Lung (tissue), 12 donors: Measurements from ENCODE around the gene MROH9. TPM values are rescaled to one million over a fixed set of nuclear protein-coding genes. Genes with fewer than 3 reads are reported as not detected.

ENCODE experiments used
- ATAC-seq: fragments of 200-7000 bp; cut with Tn5 transposase; one replicate; pipeline ENCODE4 v1.9.1; 2020; ENCODE audit warnings: moderate number of reproducible peaks; ENCODE audit not compliant: insufficient read depth, low FRiP score
- DNase-seq, 3 donors: peaks; one replicate each; pipeline ENCODE4 v3.0.0-alpha.2; 2013 to 2017
- H3K27ac ChIP-seq, 2 donors: one replicate each; pipeline ENCODE4 v1.5.1; 2013; ENCODE audit warnings: mild to moderate bottlenecking in 2 of 2, moderate library complexity in 2 of 2, control low read depth in 1 of 2, inconsistent platforms in 1 of 2, low read depth in 1 of 2, low read length in 1 of 2
- H3K27me3 ChIP-seq, 3 donors: one replicate each; pipeline ENCODE4 v1.5.1; 2013; ENCODE audit warnings: low read length in 2 of 3; ENCODE audit not compliant: control insufficient read depth in 3 of 3, insufficient read depth in 3 of 3
- H3K36me3 ChIP-seq, 4 donors: one replicate each; pipeline ENCODE4 v1.5.1; 2013; ENCODE audit warnings: low read length in 4 of 4, mild to moderate bottlenecking in 1 of 4, moderate library complexity in 1 of 4; ENCODE audit not compliant: control insufficient read depth in 4 of 4, insufficient read depth in 4 of 4
- H3K4me1 ChIP-seq, 5 donors: one replicate each; pipeline ENCODE4 v1.5.1; 2013; ENCODE audit warnings: low read length in 5 of 5, mild to moderate bottlenecking in 2 of 5, moderate library complexity in 1 of 5; ENCODE audit not compliant: control insufficient read depth in 5 of 5, insufficient read depth in 5 of 5
- H3K4me3 ChIP-seq: one replicate; pipeline ENCODE4 v1.5.1; 2013; ENCODE audit warnings: mild to moderate bottlenecking, control low read depth, moderate library complexity
- H3K9ac ChIP-seq, 2 donors: one replicate each; pipeline ENCODE4 v1.5.1; 2013; ENCODE audit warnings: low read length in 2 of 2, control low read depth in 1 of 2; ENCODE audit not compliant: insufficient read depth in 1 of 2
- H3K9me3 ChIP-seq, 4 donors: one replicate each; pipeline ENCODE4 v1.5.1; 2013; ENCODE audit warnings: low read length in 3 of 4, mild to moderate bottlenecking in 1 of 4, moderate library complexity in 1 of 4; ENCODE audit not compliant: control insufficient read depth in 4 of 4, insufficient read depth in 3 of 4
- WGBS, 2 donors: extraction: QIAGEN DNeasy Blood & Tissue Kit; methylation state at CpG; one replicate each; pipeline ENCODE4 v1.1.7; 2013; 5-methylcytosine and 5-hydroxymethylcytosine counted together
- polyA plus RNA-seq, 2 donors: library from polyadenylated mRNA; stranded (reverse); fragments of 200-250 nt; gene quantifications; one replicate each; pipeline ENCODE4 v1.2.1, GENCODE V29; 2013
- total RNA-seq, 2 donors: library from RNA; depleted of rRNA in 1 of 2; stranded (reverse); fragments of >200 nt in 1 of 2; gene quantifications; one replicate each; pipeline ENCODE4 v1.2.1, GENCODE V29; 2014 to 2021
- TF ChIP-seq, protein P1 (sequence below): IDR thresholded peaks from 2 replicates; pipeline ENCODE4 v1.5.1; 2012; ENCODE audit warnings: mild to moderate bottlenecking; ENCODE audit errors: control extremely low read depth, extremely low read depth
- donor health status: control.
- donor health status: control.
- donor health status: Bipolar disorder and iron deficiency.
- donor health status: healthy.
- donor health status: DM: yes; HTN: yes; CAD: no.

MROH9 gene
- total and polyA plus RNA-seq, 4 donors, result 0.49 to 11.6 (median 2.1) TPM

DNA sequence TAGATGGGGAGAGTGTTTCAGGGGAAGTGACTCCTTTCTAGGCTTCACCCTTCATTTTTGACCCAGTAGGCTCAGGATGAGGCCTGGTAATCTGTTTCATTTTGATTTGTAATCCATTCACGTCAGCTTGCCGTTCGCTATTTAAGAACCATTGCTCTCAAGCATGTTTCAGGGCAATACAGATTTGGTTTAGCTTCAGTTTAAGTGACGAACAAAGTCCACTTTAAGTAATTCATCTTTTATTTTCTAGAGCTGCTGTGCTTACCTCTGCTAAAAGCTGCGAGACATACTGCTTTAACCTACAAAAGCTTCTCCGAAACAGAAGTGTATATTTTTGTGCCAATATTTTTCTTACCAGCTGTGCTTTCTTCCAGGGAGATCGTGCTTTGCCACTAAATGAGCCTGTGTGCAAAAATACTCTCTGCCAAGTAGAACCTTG lies 146.4 kb downstream of the MROH9 start:
- Histone ChIP-seq H3K27ac (no peak overlapping the region), H3K9me3 (no peaks in the 10 kb centered on the region), H3K9ac (no peak overlapping the region), H3K4me1 (peaks cover 0 to 33% (median 23%) of the 10 kb centered on the region in 5 donors), H3K27me3 (no peaks in the 10 kb centered on the region), H3K36me3 (no peaks in the 10 kb centered on the region), H3K4me3 (no peak overlapping the region)
- DNase-seq (peak; percentile 12 to 46 (median 34)), ATAC-seq (no peak)
- WGBS, 2 donors, result 75 to 88% methylated on average over 7 of the region's 7 CpGs
- TF ChIP-seq, protein P1, sequence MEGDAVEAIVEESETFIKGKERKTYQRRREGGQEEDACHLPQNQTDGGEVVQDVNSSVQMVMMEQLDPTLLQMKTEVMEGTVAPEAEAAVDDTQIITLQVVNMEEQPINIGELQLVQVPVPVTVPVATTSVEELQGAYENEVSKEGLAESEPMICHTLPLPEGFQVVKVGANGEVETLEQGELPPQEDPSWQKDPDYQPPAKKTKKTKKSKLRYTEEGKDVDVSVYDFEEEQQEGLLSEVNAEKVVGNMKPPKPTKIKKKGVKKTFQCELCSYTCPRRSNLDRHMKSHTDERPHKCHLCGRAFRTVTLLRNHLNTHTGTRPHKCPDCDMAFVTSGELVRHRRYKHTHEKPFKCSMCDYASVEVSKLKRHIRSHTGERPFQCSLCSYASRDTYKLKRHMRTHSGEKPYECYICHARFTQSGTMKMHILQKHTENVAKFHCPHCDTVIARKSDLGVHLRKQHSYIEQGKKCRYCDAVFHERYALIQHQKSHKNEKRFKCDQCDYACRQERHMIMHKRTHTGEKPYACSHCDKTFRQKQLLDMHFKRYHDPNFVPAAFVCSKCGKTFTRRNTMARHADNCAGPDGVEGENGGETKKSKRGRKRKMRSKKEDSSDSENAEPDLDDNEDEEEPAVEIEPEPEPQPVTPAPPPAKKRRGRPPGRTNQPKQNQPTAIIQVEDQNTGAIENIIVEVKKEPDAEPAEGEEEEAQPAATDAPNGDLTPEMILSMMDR, result no peak

DNA sequence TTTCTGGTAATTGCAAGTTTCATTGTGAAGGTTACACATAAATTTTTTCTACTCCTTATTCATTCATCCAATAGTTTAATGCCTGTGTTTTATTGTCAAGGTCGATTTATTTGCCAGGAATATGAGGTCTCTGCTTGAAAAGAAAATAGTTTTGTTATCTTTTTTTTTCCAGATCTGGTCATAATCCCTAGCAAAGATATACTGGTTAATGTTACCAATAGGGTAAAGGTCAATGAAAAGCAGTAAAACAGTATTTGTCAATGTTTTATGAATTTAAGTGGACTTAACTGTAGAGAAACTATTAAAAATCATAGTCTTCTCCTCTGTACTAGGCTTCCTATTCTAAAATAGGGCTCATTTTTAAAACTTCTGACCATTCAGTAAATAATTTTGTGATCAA lies 147.3 kb downstream of the MROH9 start:
- ATAC-seq, result no peak
- 51 to 80% methylated on average over 1 of the region's 1 CpG for WGBS, 2 donors

DNA sequence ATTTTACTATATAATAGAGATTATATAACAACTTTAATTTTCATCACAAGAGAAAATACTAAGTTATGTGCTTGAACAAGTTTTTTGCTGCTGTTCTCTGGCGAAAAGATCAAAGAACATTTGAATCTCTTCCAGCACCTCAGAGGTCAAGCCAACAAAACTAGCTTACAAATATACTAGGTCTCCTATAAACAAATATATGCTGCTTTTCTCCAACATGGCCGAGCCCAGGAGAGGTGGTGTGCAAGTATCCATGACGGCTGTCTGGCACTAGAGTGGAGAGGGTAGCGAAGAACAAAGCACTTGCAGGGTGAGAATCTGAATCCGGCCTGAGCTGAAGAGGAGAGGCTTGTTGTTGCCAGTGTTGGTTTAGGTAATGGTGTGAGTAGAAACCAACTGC lies 147.9 kb downstream of the MROH9 start:
- H3K4me1 ChIP-seq, result peaks cover 0 to 33% (median 23%) of the 10 kb centered on the region in 5 donors
- 72 to 74% methylated on average over 5 of the region's 5 CpGs for WGBS, 2 donors
- no peaks in the 10 kb centered on the region for H3K36me3 ChIP-seq
- no peaks in the 10 kb centered on the region for H3K9me3 ChIP-seq
- no peak overlapping the region for H3K4me3 ChIP-seq
- ATAC-seq (no peak), DNase-seq (peak; percentile 41 to 77 (median 71))
- TF ChIP-seq, protein P1, result no peak
- no peak overlapping the region for H3K27ac ChIP-seq
- H3K27me3 ChIP-seq, result no peaks in the 10 kb centered on the region
- no peak overlapping the region for H3K9ac ChIP-seq

More for the DNA sequence above, 147.3 kb downstream of the MROH9 start:
- TF ChIP-seq, protein P1, result no peak
- H3K4me3 ChIP-seq, result no peak overlapping the region
- no peaks in the 10 kb centered on the region for H3K36me3 ChIP-seq
- H3K27me3 ChIP-seq, result no peaks in the 10 kb centered on the region
- H3K27ac ChIP-seq, result no peak overlapping the region
- H3K9ac ChIP-seq, result no peak overlapping the region
- H3K9me3 ChIP-seq, result no peaks in the 10 kb centered on the region
- no peak for DNase-seq
- H3K4me1 ChIP-seq, result peaks cover 0 to 33% (median 23%) of the 10 kb centered on the region in 5 donors

DNA sequence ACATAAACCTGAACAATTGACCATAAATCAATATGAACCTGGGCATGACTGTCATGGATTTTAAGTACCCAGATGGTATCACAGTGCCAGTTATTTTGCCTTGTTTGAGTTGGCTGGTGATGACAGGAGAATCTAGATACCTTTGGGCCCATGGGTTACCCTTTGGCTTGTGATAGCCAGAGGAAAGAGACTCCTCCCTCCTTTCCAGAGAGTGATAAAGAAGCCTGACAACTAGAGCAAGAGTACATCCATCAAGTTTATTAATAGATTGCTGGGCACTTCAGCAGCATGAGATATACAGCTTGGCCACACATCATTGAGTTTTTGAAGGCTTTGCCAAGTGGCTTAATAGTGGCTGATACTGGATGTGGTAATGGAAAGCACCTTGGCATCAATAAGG lies 148.8 kb downstream of the MROH9 start:
- Histone ChIP-seq H3K9me3 (no peaks in the 10 kb centered on the region), H3K9ac (no peak overlapping the region), H3K4me1 (peaks cover 0 to 33% (median 23%) of the 10 kb centered on the region in 5 donors), H3K4me3 (no peak overlapping the region), H3K27me3 (no peaks in the 10 kb centered on the region), H3K27ac (no peak overlapping the region), H3K36me3 (no peaks in the 10 kb centered on the region)
- TF ChIP-seq, protein P1, result no peak
- ATAC-seq (no peak), DNase-seq (no peak)
